ENCODE measurements around the gene GADD45G.

GADD45G gene

DNA sequence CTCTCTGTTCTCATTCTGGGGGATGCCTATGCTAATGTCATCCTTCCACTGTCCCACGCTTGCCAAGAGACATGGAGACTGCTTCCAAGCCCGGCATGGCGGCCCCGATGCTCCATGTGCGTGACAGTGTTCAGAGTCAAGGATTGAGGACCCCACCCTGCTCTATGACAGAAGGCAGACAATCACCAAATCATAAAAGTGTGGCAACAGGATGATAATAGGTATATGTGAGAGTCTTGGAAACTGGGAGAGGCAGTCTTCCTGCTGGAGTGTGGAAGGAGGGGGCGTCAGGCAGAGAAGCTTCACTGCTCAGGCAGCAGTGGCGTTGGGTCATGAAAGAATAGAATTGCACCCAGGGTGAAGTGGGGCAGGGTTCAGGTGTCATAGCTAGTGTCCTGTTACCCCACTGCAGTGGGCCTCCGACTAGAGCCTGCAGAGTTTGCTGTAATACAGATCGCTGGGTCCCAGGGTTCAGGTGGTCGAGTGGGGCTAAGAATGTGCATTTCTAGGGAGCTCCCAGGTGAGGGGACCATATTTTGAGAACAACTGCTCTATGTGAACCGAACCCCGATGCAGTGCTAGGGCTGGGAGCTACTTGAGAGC, 12.5 kb upstream of the GADD45G start:
- TF ChIP-seq, protein P1, sequence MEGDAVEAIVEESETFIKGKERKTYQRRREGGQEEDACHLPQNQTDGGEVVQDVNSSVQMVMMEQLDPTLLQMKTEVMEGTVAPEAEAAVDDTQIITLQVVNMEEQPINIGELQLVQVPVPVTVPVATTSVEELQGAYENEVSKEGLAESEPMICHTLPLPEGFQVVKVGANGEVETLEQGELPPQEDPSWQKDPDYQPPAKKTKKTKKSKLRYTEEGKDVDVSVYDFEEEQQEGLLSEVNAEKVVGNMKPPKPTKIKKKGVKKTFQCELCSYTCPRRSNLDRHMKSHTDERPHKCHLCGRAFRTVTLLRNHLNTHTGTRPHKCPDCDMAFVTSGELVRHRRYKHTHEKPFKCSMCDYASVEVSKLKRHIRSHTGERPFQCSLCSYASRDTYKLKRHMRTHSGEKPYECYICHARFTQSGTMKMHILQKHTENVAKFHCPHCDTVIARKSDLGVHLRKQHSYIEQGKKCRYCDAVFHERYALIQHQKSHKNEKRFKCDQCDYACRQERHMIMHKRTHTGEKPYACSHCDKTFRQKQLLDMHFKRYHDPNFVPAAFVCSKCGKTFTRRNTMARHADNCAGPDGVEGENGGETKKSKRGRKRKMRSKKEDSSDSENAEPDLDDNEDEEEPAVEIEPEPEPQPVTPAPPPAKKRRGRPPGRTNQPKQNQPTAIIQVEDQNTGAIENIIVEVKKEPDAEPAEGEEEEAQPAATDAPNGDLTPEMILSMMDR (IDR thresholded peaks at IDR 0.05; ENCODE audit: control extremely low read depth, extremely low read depth, low read depth, missing control alignments): no peak
- POLR2A ChIA-PET: no interaction called here
- CTCF ChIA-PET: interaction anchor here (0.8 to 19.3 kb wide), 13 partner anchors 11 to 521 kb away, joined by 3 to 298 read pairs (median 4); partner anchors contain the start of gene GADD45G
- no peak for DNase-seq (ENCODE audit: extremely low spot score)

DNA sequence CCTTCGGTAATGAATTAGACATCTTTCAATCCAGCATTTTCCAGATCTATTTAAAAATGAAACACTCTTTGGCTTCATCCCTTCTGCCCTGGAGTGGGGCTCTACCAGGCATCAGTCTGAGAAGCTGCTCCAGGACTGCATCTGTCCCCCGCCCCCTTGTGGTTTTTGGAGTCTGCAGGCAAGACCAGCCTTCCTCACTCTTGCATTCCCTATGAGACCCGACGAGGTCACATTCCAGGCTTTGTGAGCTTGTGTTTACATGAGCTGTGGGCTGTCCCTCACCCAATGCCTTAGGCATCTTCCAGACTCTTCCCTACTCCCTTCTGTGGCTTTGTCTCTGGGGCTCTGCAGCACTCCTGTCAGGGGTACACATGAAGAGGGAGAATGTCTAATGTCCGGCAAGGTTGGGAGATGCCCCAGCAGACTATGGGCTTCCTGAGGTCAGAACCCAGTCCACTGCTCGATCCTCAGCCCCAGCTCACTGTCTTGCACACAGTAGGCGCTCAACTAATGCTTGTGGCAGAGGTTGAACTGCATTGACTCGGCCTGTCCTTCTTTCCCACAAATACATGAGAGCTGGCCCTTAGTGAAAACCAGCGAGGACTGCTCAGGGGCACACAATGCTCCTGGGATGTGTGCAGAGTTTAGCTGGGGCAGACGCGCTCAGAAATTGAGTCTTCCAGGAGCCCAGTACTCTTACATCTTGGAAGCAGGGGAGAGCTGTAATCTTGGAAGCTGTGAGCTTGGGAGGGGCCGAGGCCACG, 11.7 kb upstream of the GADD45G start:
- CTCF ChIA-PET: interaction anchor here (0.6 to 19.3 kb wide), 38 partner anchors 9 to 1341 kb away, joined by 3 to 298 read pairs (median 4); partner anchors contain the start of gene GADD45G
- no peak for DNase-seq (ENCODE audit: extremely low spot score)
- TF ChIP-seq, protein P1 (IDR thresholded peaks at IDR 0.05; ENCODE audit: control extremely low read depth, extremely low read depth, low read depth, missing control alignments): no peak
- POLR2A ChIA-PET: no interaction called here

DNA sequence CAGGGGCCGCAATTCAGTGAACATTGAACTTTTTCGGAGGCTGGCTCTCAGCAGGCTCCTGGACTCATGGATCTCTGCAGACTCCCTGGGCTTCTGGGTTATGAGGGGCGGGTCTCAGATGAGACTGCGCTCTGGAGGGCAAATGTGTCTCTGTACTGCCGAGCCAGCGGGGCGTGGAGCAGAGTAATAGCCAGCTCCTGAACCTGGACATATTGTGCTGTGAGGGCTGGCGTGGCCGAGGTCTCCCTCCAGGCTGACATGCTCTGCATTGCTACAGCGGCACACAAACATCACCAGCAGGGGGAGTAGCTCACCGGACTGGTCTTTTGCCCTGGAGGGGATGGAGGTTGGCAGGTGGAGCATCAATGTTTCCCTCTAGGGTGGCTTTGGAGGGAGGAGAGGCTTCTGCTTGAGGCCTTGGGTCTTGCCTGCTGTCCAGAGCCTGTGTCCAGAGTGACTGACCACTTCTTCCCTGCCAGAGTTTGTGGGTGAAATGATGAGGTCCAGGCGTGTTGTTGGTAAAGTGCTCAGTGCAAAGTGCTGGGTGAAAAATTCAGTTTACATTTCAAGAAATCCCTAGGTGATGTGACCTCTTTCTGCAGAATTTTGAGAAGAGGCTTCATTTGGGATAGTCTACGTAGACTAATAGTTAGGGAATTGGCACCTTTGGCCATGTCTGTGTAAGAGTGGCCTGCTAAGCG, 10.9 kb upstream of the GADD45G start:
- peak; percentile 76 for DNase-seq (ENCODE audit: extremely low spot score)
- ChIA-PET CTCF (interaction anchor here (0.6 to 19.3 kb wide), 37 partner anchors 9 to 1340 kb away, joined by 3 to 298 read pairs (median 4); partner anchors contain the start of gene GADD45G), POLR2A (no interaction called here)
- TF ChIP-seq, protein P1 (IDR thresholded peaks at IDR 0.05; ENCODE audit: control extremely low read depth, extremely low read depth, low read depth, missing control alignments): peak; percentile 83

DNA sequence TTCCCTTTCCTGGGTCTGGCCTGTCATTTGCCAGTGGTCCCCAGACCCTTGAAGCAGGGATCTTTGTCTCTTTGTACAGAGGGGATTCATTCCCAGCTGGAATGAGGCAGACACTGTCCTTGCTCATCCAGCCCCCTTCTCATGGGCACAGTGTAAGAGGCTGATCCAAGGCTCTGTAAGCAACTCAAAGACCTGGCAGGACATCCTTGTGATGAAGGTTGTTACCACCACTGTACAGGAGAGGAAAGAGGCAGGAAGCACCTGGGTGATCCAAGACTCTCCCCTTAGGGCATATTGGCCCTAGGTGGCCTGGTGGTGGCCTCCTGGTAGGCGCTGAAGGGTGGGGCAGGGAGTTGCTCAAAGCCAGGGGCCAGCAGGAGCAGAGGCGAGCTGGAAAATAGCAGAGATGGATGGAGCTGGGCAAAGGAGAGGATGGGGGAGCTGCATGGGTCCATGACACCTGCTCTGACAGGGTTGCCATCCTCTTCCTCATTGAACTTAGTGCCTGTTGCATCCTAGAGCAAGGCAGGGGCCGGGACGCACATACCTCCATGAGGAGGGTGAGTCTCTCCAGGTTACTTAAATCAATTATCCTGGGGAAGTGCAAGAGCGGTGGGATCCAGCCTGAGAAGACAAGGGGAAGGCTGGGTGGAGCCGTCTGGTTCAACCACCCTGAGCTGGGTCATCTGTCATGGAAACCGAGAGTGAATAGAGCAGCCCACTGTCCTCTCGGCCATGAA, 9.8 kb upstream of the GADD45G start:
- ChIA-PET POLR2A (no interaction called here), CTCF (interaction anchor here (1.4 to 19.3 kb wide), 12 partner anchors 8 to 506 kb away, joined by 4 to 298 read pairs (median 8); partner anchors contain the start of gene GADD45G)
- no peak for DNase-seq (ENCODE audit: extremely low spot score)
- TF ChIP-seq, protein P1 (IDR thresholded peaks at IDR 0.05; ENCODE audit: control extremely low read depth, extremely low read depth, low read depth, missing control alignments): no peak

DNA sequence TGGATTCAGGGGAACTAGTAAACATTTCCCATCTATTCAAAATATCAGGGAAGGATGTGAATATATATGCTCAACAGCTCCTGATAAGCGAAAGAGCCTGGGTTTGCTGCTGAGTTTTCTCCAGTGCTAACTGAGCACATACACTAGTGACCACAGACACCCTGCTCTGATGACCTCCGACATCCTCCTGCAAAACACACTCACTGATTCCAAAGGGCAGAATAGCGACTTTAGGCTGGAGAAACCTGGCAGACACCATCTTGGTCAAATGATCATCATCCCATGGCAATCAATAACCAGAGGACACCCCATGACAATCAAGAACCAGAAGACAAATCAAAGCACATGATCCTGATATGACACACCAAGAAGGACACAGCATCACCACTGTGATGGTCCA, 9.2 kb upstream of the GADD45G start:
- POLR2A ChIA-PET: no interaction called here
- CTCF ChIA-PET: interaction anchor here (1.3 to 19.3 kb wide), 5 partner anchors 7 to 506 kb away, joined by 3 to 298 read pairs (median 20); partner anchors contain the start of gene GADD45G
- TF ChIP-seq, protein P1 (IDR thresholded peaks at IDR 0.05; ENCODE audit: control extremely low read depth, extremely low read depth, low read depth, missing control alignments): no peak
- DNase-seq (ENCODE audit: extremely low spot score): no peak
